Cardiac fibroblast (primary cell): ENCODE measurements around the gene ANKRD33B.

ENCODE experiments used
- DNase-seq, 2 donors: peaks; one replicate each; pipeline versions ENCODE4 v3.0.0 to v3.0.0-alpha.2; 2010; ENCODE audit warnings: low read depth in 2 of 2
- H3K4me3 ChIP-seq, 2 donors: replicated peaks in 1 of 2; 1 replicate in 1 of 2; 2 replicates in 1 of 2; pipeline ENCODE4 v1.5.1; 2011; ENCODE audit warnings: low read depth in 2 of 2, low read length in 2 of 2, mild to moderate bottlenecking in 2 of 2, moderate library complexity in 1 of 2
- CTCF ChIP-seq: IDR thresholded peaks from one replicate; pipeline ENCODE4 v1.5.1; 2011; ENCODE audit warnings: low read depth, mild to moderate bottlenecking, low read length, inconsistent platforms

ANKRD33B gene

GRCh38 chr5:10620346-10620745 is 56.5 kb downstream of the ANKRD33B start:
- TF ChIP-seq CTCF = no peak
- no peak overlapping the region for H3K4me3 ChIP-seq
- no peak for DNase-seq

DNA sequence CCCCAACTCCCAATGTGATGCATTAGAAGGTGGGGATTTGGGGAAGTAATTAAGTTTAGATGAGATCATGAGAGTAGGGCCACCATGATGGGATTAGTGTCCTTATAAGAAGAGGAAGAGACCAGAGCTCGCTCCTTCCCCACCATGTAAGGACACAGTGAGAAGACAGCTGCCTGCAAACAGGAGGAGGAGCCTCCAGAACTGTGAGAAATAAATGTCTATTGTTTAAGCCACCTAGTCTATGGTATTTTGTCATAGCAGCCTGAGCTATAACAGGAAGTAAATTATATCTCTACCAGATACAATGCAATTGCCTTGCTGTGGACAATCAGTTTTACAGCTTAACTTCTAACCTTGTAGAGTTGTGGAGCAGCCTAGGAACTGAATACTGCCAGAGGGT is 58.0 kb downstream of the ANKRD33B start:
- peak in 1 of 2 donors; percentile 29 for DNase-seq

GRCh38 chr5:10622810-10623209 is 58.9 kb downstream of the ANKRD33B start:
- no peak overlapping the region for H3K4me3 ChIP-seq
- no peak for TF ChIP-seq CTCF
- DNase-seq = no peak

More for the DNA sequence above, 58.0 kb downstream of the ANKRD33B start:
- no peak overlapping the region for H3K4me3 ChIP-seq
- TF ChIP-seq CTCF = no peak

DNA sequence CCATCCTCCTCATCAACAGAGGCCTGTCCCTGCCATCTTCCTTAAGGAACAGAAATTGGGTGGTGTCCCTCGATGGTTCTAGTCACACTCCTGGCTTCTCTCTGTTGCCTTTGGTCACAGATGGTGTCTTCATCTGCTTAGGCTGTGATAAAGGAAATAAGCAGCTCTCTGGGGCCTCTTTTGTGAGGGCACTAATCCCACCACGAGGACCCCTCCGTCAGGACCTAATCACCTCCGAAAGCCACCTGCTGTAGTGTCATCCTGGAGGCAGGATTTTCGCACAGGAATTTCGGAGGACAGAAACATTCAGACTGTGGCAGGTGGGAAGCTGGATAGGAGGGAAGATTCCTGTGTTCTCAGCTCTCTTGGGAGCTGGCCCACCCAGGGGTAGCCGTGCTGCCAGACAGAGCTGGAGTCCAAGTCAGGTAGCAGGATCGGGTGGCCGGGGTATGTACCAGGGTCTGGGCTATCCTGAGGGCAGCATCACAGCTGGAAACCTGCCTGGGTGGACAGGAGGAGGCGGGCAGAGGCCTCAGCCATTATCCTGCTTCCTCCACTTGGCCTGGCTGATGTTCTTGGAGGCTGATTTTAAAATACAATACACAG is 59.5 kb downstream of the ANKRD33B start:
- no peak overlapping the region for H3K4me3 ChIP-seq
- no peak for TF ChIP-seq CTCF
- DNase-seq = no peak

- no peak for DNase-seq
- no peak for TF ChIP-seq CTCF
- H3K4me3 ChIP-seq = no peak overlapping the region
Observed at GRCh38 chr5:10624206-10624605, 60.3 kb downstream of the ANKRD33B start.

DNA sequence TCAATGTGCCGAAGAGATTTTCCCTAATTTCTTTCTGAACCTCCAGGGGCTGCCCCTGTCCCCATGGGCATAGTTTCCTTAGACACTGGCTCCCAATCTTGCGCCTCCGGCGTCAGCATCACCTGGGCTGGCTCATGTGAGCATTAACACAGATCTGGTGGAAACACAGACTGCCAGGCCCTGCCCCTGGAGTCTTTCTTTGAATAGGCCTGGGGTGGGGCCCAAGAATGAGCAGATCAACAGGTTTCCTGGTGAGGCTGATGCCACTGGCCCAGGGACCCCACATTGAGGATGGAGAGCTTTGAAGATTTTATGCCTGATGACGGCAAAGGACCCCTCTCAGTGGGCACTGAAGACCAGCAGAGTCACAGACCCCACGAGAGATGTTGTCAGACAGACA is 60.8 kb downstream of the ANKRD33B start:
- no peak for DNase-seq
- TF ChIP-seq CTCF = no peak
- no peak overlapping the region for H3K4me3 ChIP-seq
